Measurements from ENCODE around the gene COPA.

DNA sequence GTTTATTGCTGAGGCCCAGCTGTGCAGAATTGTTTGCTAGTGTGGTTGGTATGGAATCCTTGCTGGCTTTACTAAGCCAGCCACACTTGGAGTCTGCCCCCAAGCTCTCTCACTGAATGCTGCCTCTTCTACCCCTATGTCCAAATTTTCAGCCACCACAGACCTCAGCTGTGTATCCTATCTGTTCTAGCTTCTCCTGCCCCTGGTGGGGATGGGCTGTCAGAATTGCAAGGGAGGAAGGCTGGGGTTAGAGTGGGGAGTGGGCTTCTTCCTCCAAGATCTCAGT, 28.2 kb upstream of the COPA start:
- TF ChIP-seq EZH2 (IDR thresholded peaks at IDR 0.05) (no peak), POLR2AphosphoS5 (IDR thresholded peaks at IDR 0.05; ENCODE audit: borderline replicate concordance, low read depth, low read length) (no peak), FOXP2 (optimal IDR thresholded peaks at IDR 0.05; ENCODE audit: control extremely low read depth, extremely low read length, insufficient read depth) (no peak)
